AG09309 (cell line): ENCODE measurements around the gene SLC1A2.

Source experiments
- DNase-seq: peaks from one replicate; pipeline ENCODE4 v3.0.0-alpha.2; 2010; ENCODE audit warnings: low read depth
- H3K4me3 ChIP-seq: 2 replicates; pipeline ENCODE4 v1.5.1; 2011; ENCODE audit warnings: mild to moderate bottlenecking, low read depth, low read length, moderate library complexity; ENCODE audit not compliant: control insufficient read depth
- CTCF ChIP-seq: IDR thresholded peaks from 2 replicates; pipeline ENCODE4 v1.5.1; 2011; ENCODE audit warnings: mild to moderate bottlenecking, low read depth, low read length, inconsistent platforms; ENCODE audit not compliant: insufficient read depth, control insufficient read depth; ENCODE audit errors: missing control alignments

SLC1A2 gene

GRCh38 chr11:35324981-35325380, 94.4 kb downstream of the SLC1A2 start:
- no peak for TF ChIP-seq CTCF
- no peak overlapping the region for H3K4me3 ChIP-seq
- DNase-seq = no peak

GRCh38 chr11:35324183-35324886, 95.0 kb downstream of the SLC1A2 start:
- DNase-seq = no peak
- no peak for TF ChIP-seq CTCF
- no peak overlapping the region for H3K4me3 ChIP-seq

GRCh38 chr11:35323076-35323868, 96.1 kb downstream of the SLC1A2 start:
- H3K4me3 ChIP-seq = no peak overlapping the region
- no peak for TF ChIP-seq CTCF
- DNase-seq = no peak

- no peak for DNase-seq
- no peak overlapping the region for H3K4me3 ChIP-seq
- TF ChIP-seq CTCF = no peak
Measured at GRCh38 chr11:35322318-35322979, 96.9 kb downstream of the SLC1A2 start.

- DNase-seq = peak; percentile 90
- TF ChIP-seq CTCF = no peak
- H3K4me3 ChIP-seq = no peak overlapping the region
Measured at GRCh38 chr11:35321532-35322317, 97.6 kb downstream of the SLC1A2 start.

GRCh38 chr11:35321111-35321510, 98.2 kb downstream of the SLC1A2 start:
- H3K4me3 ChIP-seq = no peak overlapping the region
- TF ChIP-seq CTCF = no peak
- no peak for DNase-seq
